DOHH2 (cell line): Measurements from ENCODE around the gene OR11A1.

ENCODE experiments used
- H3F3A ChIP-seq: fragments of 200-600 bp; sonication (generic), shearing (Covaris generic); 2 replicates; pipeline ENCODE4 v1.6.0; 2016; ENCODE audit warnings: antibody characterized with exemption, mild to moderate bottlenecking; ENCODE audit not compliant: control insufficient read depth, insufficient read depth
- H3K27ac ChIP-seq: fragments of 200-600 bp; sonication (generic); 2 replicates; pipeline ENCODE4 v1.5.1; 2014; ENCODE audit warnings: low read depth, mild to moderate bottlenecking, low read length, moderate library complexity
- H3K27me3 ChIP-seq: fragments of 200-600 bp; sonication (generic); 2 replicates; pipeline ENCODE4 v1.6.1; 2014; ENCODE audit warnings: mild to moderate bottlenecking, low read length, mixed read lengths; ENCODE audit not compliant: control insufficient read depth
- H3K36me3 ChIP-seq: fragments of 200-600 bp; sonication (generic); 2 replicates; pipeline ENCODE4 v1.6.1; 2014; ENCODE audit warnings: mild to moderate bottlenecking, low read length, moderate library complexity, mixed read lengths; ENCODE audit not compliant: control insufficient read depth
- H3K4me1 ChIP-seq: fragments of 200-600 bp; sonication (generic); 2 replicates; pipeline ENCODE4 v1.6.1; 2014; ENCODE audit warnings: mild to moderate bottlenecking, low read length, mixed read lengths; ENCODE audit not compliant: control insufficient read depth
- H3K4me2 ChIP-seq: fragments of 200-600 bp; sonication (generic); 2 replicates; pipeline ENCODE4 v1.6.0; 2014; ENCODE audit warnings: mild to moderate bottlenecking, low read length, moderate library complexity
- H3K4me3 ChIP-seq: fragments of 200-600 bp; sonication (generic); 2 replicates; pipeline ENCODE4 v1.5.1; 2014; ENCODE audit warnings: mild to moderate bottlenecking, low read length, mixed read lengths
- H3K79me2 ChIP-seq: fragments of 200-600 bp; sonication (generic); 2 replicates; pipeline ENCODE4 v1.6.1; 2014; ENCODE audit warnings: mild to moderate bottlenecking, low read length, mixed read lengths; ENCODE audit not compliant: control insufficient read depth
- H3K9me2 ChIP-seq: fragments of 200-600 bp; sonication (generic); replicated peaks from 2 replicates; pipeline ENCODE4 v1.6.1; 2014; ENCODE audit warnings: mild to moderate bottlenecking, low read length, mixed read lengths; ENCODE audit not compliant: control insufficient read depth
- H3K9me3 ChIP-seq: fragments of 200-600 bp; sonication (generic); 2 replicates; pipeline ENCODE4 v1.6.1; 2014; ENCODE audit warnings: antibody characterized with exemption, low read length, mixed read lengths; ENCODE audit not compliant: control insufficient read depth, insufficient read depth
- H4K20me1 ChIP-seq: fragments of 200-600 bp; sonication (generic); 2 replicates; pipeline ENCODE4 v1.6.0; 2014; ENCODE audit warnings: low read depth, mild to moderate bottlenecking, antibody characterized with exemption, low read length, moderate library complexity; ENCODE audit not compliant: control insufficient read depth, insufficient read depth
- EZH2phosphoT487 ChIP-seq: fragments of 200-600 bp; sonication (generic); IDR thresholded peaks from 2 replicates; pipeline ENCODE4 v1.6.1; 2017; ENCODE audit warnings: borderline replicate concordance, mild to moderate bottlenecking, antibody characterized with exemption, low read length, moderate library complexity, mixed read lengths
- TF ChIP-seq, protein P1 (sequence below): fragments of 200-600 bp; sonication (generic); IDR thresholded peaks from one replicate; pipeline ENCODE4 v1.5.1; 2014; ENCODE audit warnings: antibody characterized with exemption, mild to moderate bottlenecking, low read depth, low read length; ENCODE audit not compliant: poor library complexity, severe bottlenecking

Gene OR11A1

DNA sequence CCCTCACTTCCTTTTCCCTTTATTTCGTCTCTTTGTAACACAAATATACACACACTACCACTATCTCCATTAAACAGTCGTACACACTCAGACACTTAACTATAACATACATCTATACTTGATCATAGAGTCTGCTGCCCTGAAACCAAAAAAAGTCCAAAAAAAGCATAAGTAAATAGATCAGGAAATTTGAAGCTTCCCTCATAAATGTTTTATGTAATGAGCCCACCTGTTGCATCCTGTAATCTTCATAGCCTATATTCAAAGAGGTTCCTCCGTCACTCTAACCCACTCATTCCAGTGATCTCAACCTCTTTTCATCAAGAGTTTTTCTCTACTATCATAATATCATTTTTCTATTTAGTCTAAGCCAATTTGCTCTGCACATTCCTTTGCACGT is 68.3 kb downstream of the OR11A1 start:
- H3K4me2 ChIP-seq = no peak overlapping the region
- TF ChIP-seq, protein P1, sequence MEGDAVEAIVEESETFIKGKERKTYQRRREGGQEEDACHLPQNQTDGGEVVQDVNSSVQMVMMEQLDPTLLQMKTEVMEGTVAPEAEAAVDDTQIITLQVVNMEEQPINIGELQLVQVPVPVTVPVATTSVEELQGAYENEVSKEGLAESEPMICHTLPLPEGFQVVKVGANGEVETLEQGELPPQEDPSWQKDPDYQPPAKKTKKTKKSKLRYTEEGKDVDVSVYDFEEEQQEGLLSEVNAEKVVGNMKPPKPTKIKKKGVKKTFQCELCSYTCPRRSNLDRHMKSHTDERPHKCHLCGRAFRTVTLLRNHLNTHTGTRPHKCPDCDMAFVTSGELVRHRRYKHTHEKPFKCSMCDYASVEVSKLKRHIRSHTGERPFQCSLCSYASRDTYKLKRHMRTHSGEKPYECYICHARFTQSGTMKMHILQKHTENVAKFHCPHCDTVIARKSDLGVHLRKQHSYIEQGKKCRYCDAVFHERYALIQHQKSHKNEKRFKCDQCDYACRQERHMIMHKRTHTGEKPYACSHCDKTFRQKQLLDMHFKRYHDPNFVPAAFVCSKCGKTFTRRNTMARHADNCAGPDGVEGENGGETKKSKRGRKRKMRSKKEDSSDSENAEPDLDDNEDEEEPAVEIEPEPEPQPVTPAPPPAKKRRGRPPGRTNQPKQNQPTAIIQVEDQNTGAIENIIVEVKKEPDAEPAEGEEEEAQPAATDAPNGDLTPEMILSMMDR = no peak
- no peak for TF ChIP-seq EZH2phosphoT487
- H3K9me3 ChIP-seq = no peaks in the 10 kb centered on the region
- no peaks in the 10 kb centered on the region; the same call in 1 of the 2 replicates for H3K27me3 ChIP-seq
- H3K79me2 ChIP-seq = no peaks in the 10 kb centered on the region
- no peaks in the 10 kb centered on the region for H3K9me2 ChIP-seq
- H3K36me3 ChIP-seq = no peaks in the 10 kb centered on the region
- H3K27ac ChIP-seq = no peak overlapping the region
- no peak overlapping the region for H3K4me3 ChIP-seq
- no peaks in the 10 kb centered on the region for H3F3A ChIP-seq
- no peaks in the 10 kb centered on the region for H4K20me1 ChIP-seq
- H3K4me1 ChIP-seq = no peaks in the 10 kb centered on the region

DNA sequence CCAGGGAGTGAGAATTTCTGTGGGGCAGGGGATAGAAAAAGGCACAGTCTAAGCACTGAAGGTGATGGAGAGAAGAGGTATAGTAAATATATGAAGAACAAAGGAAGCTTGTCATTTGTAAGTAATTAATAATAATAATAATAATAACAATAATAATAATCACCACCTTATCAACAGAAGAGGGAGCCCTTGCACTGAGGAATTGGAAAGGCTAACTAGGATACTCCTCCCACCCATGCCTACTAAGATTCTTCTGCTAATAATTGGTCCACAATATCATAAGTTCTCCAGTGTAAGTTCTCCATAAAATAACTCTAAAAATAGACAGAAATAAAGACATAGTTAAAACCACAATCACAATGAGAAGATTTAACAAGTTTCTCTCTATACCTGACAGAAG is 80.9 kb downstream of the OR11A1 start:
- no peak overlapping the region for H3K4me3 ChIP-seq
- H3K9me3 ChIP-seq = no peaks in the 10 kb centered on the region
- H3K79me2 ChIP-seq = no peaks in the 10 kb centered on the region
- H3K27me3 ChIP-seq = no peaks in the 10 kb centered on the region
- H4K20me1 ChIP-seq = no peaks in the 10 kb centered on the region
- no peaks in the 10 kb centered on the region for H3K9me2 ChIP-seq
- no peak overlapping the region for H3K4me2 ChIP-seq
- H3F3A ChIP-seq = no peaks in the 10 kb centered on the region
- H3K27ac ChIP-seq = no peak overlapping the region
- no peaks in the 10 kb centered on the region for H3K36me3 ChIP-seq
- H3K4me1 ChIP-seq = no peaks in the 10 kb centered on the region
- TF ChIP-seq EZH2phosphoT487 = no peak
- TF ChIP-seq, protein P1 = no peak
